ENCODE results near the gene TMEM11.

The TMEM11 gene

DNA sequence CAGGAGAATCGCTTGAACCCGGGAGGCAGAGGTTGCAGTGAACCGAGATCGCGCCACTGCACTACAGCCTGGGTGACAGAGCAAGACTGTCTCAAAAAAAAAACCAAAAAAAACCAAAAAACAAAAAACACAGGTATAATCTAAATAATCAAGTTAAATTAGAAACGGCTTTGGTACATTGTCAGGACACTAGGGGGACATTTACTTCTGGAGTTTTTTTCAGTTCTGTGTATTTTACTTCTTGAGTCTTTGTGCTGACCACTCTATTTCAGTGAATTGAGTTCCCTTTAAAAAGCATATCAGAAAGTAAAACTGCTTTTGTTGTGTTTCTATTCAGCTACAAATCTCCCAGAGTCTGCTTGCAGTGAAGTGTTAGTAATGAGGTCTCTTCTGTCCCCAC is 50.9 kb downstream of the TMEM11 start:
- in situ Hi-C loops (cut with MboI; ENCODE audit: low sequenced_read_pairs) = no loop called here

DNA sequence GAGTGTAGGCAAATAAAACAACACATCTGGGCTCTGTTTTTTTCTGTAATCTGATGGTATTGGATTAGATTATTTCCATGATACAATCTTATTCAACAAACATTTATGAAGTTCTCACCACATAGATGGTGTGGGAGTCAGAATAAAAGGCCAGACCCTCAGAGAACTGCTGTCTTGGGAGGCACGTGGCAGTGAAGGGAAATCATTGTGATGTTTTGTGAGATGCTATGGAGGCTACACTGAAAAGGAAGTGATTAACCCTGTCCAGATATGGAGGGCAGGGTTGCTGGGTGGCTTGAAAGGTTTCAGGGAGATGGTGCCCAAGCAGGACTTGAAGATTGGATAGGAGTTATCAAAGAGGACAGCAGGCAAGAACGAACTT is 51.6 kb downstream of the TMEM11 start:
- in situ Hi-C loops (cut with MboI; ENCODE audit: low sequenced_read_pairs) = no loop called here

DNA sequence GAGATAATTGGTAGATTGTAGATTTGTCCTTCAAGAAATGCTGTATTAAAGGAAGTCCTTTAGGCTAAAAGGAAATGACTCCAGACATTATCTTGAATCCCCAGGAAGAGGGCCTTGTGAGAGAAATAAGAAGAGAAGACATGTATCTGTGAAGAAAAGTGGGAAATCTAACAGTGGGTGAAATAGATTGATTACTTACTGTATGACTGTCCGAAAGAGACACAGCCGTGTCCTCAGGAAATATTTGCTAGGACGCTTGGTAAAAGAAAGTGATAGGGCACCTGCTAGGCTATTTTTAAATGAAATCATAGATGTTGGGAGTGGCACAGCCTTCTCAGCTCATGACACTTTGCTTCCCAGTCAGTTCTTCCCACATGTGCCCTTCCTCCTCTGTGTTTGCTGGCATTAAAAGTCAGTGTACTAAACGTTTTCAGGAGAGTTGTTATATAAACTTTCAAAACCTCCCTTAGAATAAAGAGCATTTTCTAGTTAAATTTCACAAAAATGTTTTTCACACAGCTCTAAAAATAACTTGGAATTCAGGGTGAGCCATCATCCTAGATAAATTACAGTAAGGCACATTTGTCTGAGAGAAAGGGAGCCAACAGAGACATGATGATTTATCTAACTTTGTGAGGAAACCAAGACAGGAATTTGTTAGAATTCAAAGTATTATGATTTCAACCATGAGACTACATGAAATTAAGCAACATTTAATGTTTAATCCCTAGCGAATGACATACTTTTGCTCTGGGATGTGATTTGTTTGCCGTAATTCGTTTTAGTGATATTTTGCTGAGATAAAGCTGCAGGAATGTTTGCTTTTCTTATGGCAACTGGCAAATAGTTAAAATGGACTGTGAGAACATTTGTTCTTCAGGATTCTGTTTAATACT is 52.2 kb downstream of the TMEM11 start:
- in situ Hi-C loops (cut with MboI; ENCODE audit: low sequenced_read_pairs) = no loop called here

DNA sequence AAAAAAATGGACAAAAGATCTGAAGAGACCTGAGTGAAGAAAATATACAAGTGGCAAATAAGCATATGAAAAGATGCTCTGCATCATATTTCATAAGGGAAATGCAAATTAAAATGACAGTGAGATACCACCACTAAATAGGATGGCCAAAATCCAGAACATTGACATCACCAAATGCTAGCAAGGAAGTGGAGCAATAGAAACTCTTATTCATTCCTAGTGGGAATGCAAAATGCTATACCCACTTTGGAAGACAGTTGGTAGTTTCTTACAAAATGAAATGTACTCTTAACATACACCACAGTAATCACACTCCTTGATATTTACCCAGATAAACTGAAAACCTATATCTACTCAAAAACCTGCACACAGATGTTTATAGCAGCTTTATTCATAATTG is 53.6 kb downstream of the TMEM11 start:
- in situ Hi-C loops (cut with MboI; ENCODE audit: low sequenced_read_pairs) = no loop called here

DNA sequence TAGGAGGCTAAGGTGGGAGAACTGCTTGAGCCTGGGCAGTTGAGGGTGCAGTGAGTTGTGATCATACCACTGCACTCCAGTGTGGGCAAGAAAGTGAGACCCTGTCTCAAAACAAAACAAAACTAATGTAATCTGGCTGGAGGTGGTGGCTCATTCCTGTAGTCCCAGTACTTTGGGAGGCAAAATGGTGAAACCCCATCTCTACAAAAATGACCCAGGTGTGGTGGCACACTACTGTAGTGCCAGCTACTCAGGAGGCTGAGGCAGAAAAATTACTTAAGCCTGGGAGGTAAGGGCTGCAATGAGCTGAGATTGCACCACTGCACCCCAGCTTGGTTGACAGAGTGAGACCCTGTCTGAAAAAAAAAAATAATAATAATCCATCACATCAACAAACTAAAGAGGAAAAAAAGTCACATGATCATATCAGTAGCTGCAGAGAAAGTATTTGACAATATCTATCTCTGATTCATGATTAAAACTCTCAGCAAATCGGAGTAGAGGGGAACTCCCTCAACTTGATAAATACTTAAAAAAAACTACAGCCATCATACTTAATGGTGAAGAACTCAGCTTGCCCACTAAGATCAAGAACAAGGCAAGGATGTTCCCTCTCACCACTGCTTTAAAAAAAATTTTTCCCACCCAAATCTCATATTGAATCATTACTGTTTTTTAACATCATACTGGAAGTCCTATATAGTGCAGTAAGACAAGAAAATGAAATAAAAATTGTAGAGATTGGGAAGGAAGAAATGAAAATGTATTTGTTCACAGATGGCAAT is 56.2 kb downstream of the TMEM11 start:
- in situ Hi-C loops (cut with MboI; ENCODE audit: low sequenced_read_pairs) = no loop called here

DNA sequence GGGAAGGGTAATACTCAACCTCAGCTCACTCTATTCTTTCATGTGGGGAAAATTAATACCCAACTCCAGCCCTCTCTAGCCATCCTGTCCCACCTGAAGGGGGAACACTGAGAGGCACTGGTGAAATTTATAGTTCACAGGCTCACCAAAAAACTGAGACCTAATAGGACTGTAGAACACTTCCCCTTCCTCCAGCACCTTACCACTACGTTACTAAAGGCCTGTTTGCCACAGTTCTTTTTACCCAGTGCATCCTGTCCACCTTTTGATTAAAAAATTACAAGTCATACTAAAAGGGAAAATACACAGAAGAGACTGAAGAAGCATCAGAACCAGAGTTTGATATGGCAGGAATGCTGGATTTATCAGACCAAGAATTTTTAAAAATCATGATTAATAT is 61.2 kb downstream of the TMEM11 start:
- in situ Hi-C loops (cut with MboI; ENCODE audit: low sequenced_read_pairs) = no loop called here

DNA sequence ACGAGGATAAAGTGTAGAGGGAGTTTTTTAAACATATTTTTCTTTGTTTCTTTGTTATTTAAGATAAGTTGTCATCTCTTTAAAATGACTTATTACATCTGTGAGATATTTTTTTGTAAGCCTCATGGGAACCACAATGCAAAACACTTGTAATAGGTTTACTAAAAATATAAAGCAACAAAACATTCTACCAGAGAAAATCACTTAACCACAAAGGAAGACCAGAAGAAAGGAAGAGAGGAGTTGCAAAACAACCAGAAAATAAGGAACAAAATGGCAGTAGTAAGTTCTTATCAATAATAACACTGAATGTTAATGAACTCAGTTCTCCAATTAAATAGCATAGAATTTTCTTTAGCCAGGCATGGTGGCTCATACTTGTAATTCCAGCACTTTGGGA is 64.3 kb downstream of the TMEM11 start:
- in situ Hi-C loops (cut with MboI; ENCODE audit: low sequenced_read_pairs) = no loop called here
